HepG2 (cell line): Measurements from ENCODE around the gene MLX. TPM values are rescaled to one million over a fixed set of nuclear protein-coding genes. Genes with fewer than 3 reads are reported as not detected.
"Not testable (repeated sequence)": the region's sequence is repeated elsewhere in the genome, so short reads cannot be mapped to it uniquely, and the experiment has no call there.

Experiments
- ATAC-seq: fragments of 200-7000 bp; cut with Tn5 transposase; 3 replicates; pipeline ENCODE4 v1.9.1; 2020; ENCODE audit warnings: mild to moderate bottlenecking, moderate library complexity
- BruUV-seq: library from RNA; stranded (reverse); fragments of 400-500 nt; replicated peaks from 2 replicates; lab custom pipeline; 2021; lab: Mats Ljungman, UMichigan
- CTCF ChIA-PET: fragments of 300-600 bp; formaldehyde crosslinking; extraction: SDS; loops from one replicate; lab custom pipeline; 2021; ENCODE audit warnings: low total read pairs, inconsistent platforms, low intra/inter-chr PET ratio; lab: Yijun Ruan, JAX
- POLR2A ChIA-PET: fragments of 350-600 bp; sonication (Branson Sonifier 250); formaldehyde crosslinking; loops from one replicate; lab custom pipeline; 2020; ENCODE audit warnings: antibody characterized with exemption, inconsistent platforms; lab: Yijun Ruan, JAX
- DNase-seq: peaks from one replicate; pipeline ENCODE4 v3.0.0-alpha.2; 2015; ENCODE audit warnings: low spot score
- FAIRE-seq: peaks from 3 replicates; lab custom pipeline; 2011; peaks lifted over from hg19 to GRCh38; lab: Jason Lieb, UNC
- H2AFZ ChIP-seq: one replicate; pipeline ENCODE4 v1.6.1; 2011; ENCODE audit warnings: low read length, inconsistent platforms
- H3K27ac ChIP-seq: fragments of 300-600 bp; 3 replicates; pipeline ENCODE4 v1.8.0; 2011; ENCODE audit warnings: mixed run types, mild to moderate bottlenecking, mixed read lengths, low read length, inconsistent platforms; ENCODE audit not compliant: insufficient read depth; ENCODE audit errors: extremely low read length
- H3K27me3 ChIP-seq, 2 experiments: fragments of 200-600 bp in 1 of 2; 2 replicates in 1 of 2; 3 replicates in 1 of 2; pipeline versions ENCODE4 v1.6.0 to v1.8.0; 2011; ENCODE audit warnings: low read length in 2 of 2, mild to moderate bottlenecking in 2 of 2, moderate library complexity in 2 of 2, inconsistent platforms in 1 of 2; ENCODE audit not compliant: insufficient read depth in 2 of 2, control insufficient read depth in 1 of 2
- H3K36me3 ChIP-seq, 2 experiments: fragments of 200-600 bp in 1 of 2; replicated peaks in 1 of 2; 2 replicates in 1 of 2; 3 replicates in 1 of 2; pipeline versions ENCODE4 v1.5.1 to v1.8.0; 2011; ENCODE audit warnings: low read length in 2 of 2, inconsistent platforms in 1 of 2; ENCODE audit not compliant: insufficient read depth in 2 of 2, control insufficient read depth in 1 of 2
- H3K4me1 ChIP-seq: 2 replicates; pipeline ENCODE4 v1.5.1; 2012; ENCODE audit warnings: low read length, inconsistent platforms; ENCODE audit not compliant: insufficient read depth
- H3K4me2 ChIP-seq: 2 replicates; pipeline ENCODE4 v1.6.0; 2011; ENCODE audit warnings: low read depth, low read length, inconsistent platforms
- H3K4me3 ChIP-seq, 3 experiments: fragments of 200-600 bp in 1 of 3; sonication (generic), shearing (Covaris generic) in 1 of 3; replicated peaks in 1 of 3; 2 replicates each; pipeline ENCODE4 v1.5.1; 2011 to 2016; ENCODE audit warnings: low read length in 3 of 3, inconsistent platforms in 2 of 3, low read depth in 2 of 3, mild to moderate bottlenecking in 2 of 3, control low read depth in 1 of 3, mixed read lengths in 1 of 3; ENCODE audit not compliant: insufficient read depth in 1 of 3
- H3K79me2 ChIP-seq: one replicate; pipeline ENCODE4 v1.6.1; 2011; ENCODE audit warnings: low read length, inconsistent platforms; ENCODE audit not compliant: insufficient read depth
- H3K9ac ChIP-seq: 2 replicates; pipeline ENCODE4 v1.6.0; 2011; ENCODE audit warnings: mild to moderate bottlenecking, low read depth, low read length, inconsistent platforms; ENCODE audit not compliant: insufficient read depth
- H3K9me3 ChIP-seq: 2 replicates; pipeline ENCODE4 v1.5.1; 2012; ENCODE audit warnings: mild to moderate bottlenecking, low read length
- H4K20me1 ChIP-seq: 2 replicates; pipeline ENCODE4 v1.6.0; 2011; ENCODE audit warnings: inconsistent platforms, mild to moderate bottlenecking, low read length, moderate library complexity; ENCODE audit not compliant: insufficient read depth
- GABPA ChIP-seq, 2 experiments: IDR thresholded peaks; 2 replicates each; pipeline ENCODE4 v1.6.1; 2011 to 2016; ENCODE audit warnings: low read depth in 2 of 2, low read length in 1 of 2, missing biosample characterization in 1 of 2, missing genetic modification characterization in 1 of 2
- POLR2G ChIP-seq: fragments of 200-400 bp; formaldehyde crosslinking; IDR thresholded peaks from 2 replicates; pipeline ENCODE4 v1.6.1; 2018; ENCODE audit warnings: mild to moderate bottlenecking, low read depth, low read length, moderate library complexity
- ZNF629 ChIP-seq: sonication (generic); formaldehyde crosslinking; conservative IDR thresholded peaks from 2 replicates; pipeline ENCODE4 v1.5.0; 2020; ENCODE audit warnings: missing genetic modification reagents
- ZSCAN21 ChIP-seq: sonication (generic); formaldehyde crosslinking; IDR thresholded peaks from 2 replicates; pipeline ENCODE4 v1.8.0; 2022; ENCODE audit warnings: mild to moderate bottlenecking, missing genetic modification reagents, moderate library complexity, borderline replicate concordance
- WGBS: methylation state at CpG from one replicate; pipeline ENCODE4 v1.1.6; 2017; ENCODE audit warnings: low lambda C conversion rate; 5-methylcytosine and 5-hydroxymethylcytosine counted together
- in situ Hi-C: cut with HindIII; loops from 2 replicates; pipeline ENCODE4 v1.10.0; 2017; ENCODE audit warnings: low pct_unique_long_range_greater_than_20kb; ENCODE audit not compliant: extremely low pct_ligation_motif_present
- intact Hi-C: fragments of 100-400 bp; cut with micrococcal nuclease; formaldehyde crosslinking; loops from one replicate; pipeline ENCODE4 v1.10.0; 2022; ENCODE audit not compliant: unreplicated experiment
- polyA plus RNA-seq, 8 experiments: library from polyadenylated mRNA; depleted of rRNA in 3 of 8; stranded (reverse) in 7 of 8; unstranded in 1 of 8; fragments of >200 nt; fragmentation: Illumina TruSeq in 4 of 8; extraction: Trizol in 4 of 8; gene quantifications; 2 replicates each; pipeline versions ENCODE4 v1.2.1 to v1.2.3, GENCODE V29; 2011 to 2016; ENCODE audit warnings: low read depth in 4 of 8, missing spikeins in 1 of 8, mixed read lengths in 1 of 8; ENCODE audit not compliant: insufficient read depth in 1 of 8
- total RNA-seq, 5 experiments: library from RNA; depleted of rRNA; stranded (reverse); fragments of >200 nt; fragmentation: Illumina TruSeq; extraction: Trizol; gene quantifications; 2 replicates each; pipeline ENCODE4 v1.2.3, GENCODE V29; 2016; ENCODE audit warnings: low read depth in 1 of 5

MLX gene
- total and polyA plus RNA-seq, 2 of the 13 experiments (the other 11 are each of a cell fraction or from before 2014, with no cell fraction given), result 38.9 to 74.4 TPM

- 87% methylated on average over 14 of the region's 14 CpGs for WGBS
- no peak overlapping the region for H3K27ac ChIP-seq
- H3K9ac ChIP-seq, result no peak overlapping the region
These were observed 17.7 kb upstream of the MLX start for GRCh38 chr17:42548993-42549755.

GRCh38 chr17:42552736-42553135, 14.2 kb upstream of the MLX start, which contains the start of gene HSD17B1:
HSD17B1 (plus strand) TSS chr17:42552923; CDS start chr17:42552934, 11 bp downstream.
- H3K27ac ChIP-seq, result peak within 1 kb of the TSS; percentile 87
- H3K27me3 ChIP-seq, result not testable (repeated sequence)

More at GRCh38 chr17:42548993-42549755, 17.7 kb upstream of the MLX start:
- H3K79me2 ChIP-seq, result peaks cover 9% of the 10 kb centered on the region
- FAIRE-seq (no peak), DNase-seq (no peak), ATAC-seq (no peak)
- TF ChIP-seq GABPA (IDR thresholded peaks at IDR 0.05; ENCODE audit: low read depth, low read length) (no peak), GABPA (CRISPR knock-in tag; IDR thresholded peaks at IDR 0.05; ENCODE audit: low read depth) (no peak), ZNF629 (CRISPR knock-in tag) (peak; percentile 59; the same call in 1 of the 2 replicates), POLR2G (peak; percentile 23; the same call in 1 of the 2 replicates)
- H2AFZ ChIP-seq, result no peak overlapping the region
- no peaks in the 10 kb centered on the region for H3K9me3 ChIP-seq
- in situ Hi-C loops (no loop called here), intact Hi-C loops (no loop called here)
- no TSS peak for BruUV-seq
- no peaks in the 10 kb centered on the region; a peak in 1 of 5 replicates for H3K27me3 ChIP-seq
- no peaks in the 10 kb centered on the region for H4K20me1 ChIP-seq
- H3K36me3 ChIP-seq, result 0 out of 5 replicates have a peak, but pooled peaks cover 0 to 2% of the 10 kb centered on the region in 2 experiments
- peaks cover 65% of the 10 kb centered on the region for H3K4me1 ChIP-seq
- H3K4me3 ChIP-seq, result no peak overlapping the region
- H3K4me2 ChIP-seq, result 0 out of 2 replicates have a peak overlapping the region, but pooled peaks have one; percentile 6
- POLR2A ChIA-PET, result interaction anchor here (6.1 kb wide), 1 partner anchor 13 kb away, joined by 45 read pairs; the partner anchor contains the start of gene NAGLU
- CTCF ChIA-PET, result no interaction called here

More at GRCh38 chr17:42552736-42553135, 14.2 kb upstream of the MLX start, which contains the start of gene HSD17B1:
- H3K9me3 ChIP-seq, DNase-seq, H4K20me1 ChIP-seq, H2AFZ ChIP-seq, BruUV-seq, ATAC-seq, CTCF ChIA-PET, intact Hi-C loops, in situ Hi-C loops, H3K36me3 ChIP-seq, FAIRE-seq: not testable (repeated sequence)
- POLR2A ChIA-PET, result interaction anchor here (1.6 to 4.4 kb wide), 5 partner anchors 11 to 57 kb away, joined by 4 to 80 read pairs (median 47); partner anchors contain the start of genes COASY, MLX, NAGLU and PSMC3IP
- Histone ChIP-seq H3K4me3 (peak within 1 kb of the TSS; percentile 88 to 100 (median 94); a peak in 5 of 6 replicates), H3K9ac (peak within 1 kb of the TSS; percentile 97), H3K79me2 (peaks cover 18% of the 10 kb centered on the region), H3K4me2 (peak within 1 kb of the TSS; percentile 100), H3K4me1 (peaks cover 57% of the 10 kb centered on the region)
- 0 out of 2 replicates have a peak, but pooled peaks have one; percentile 6 for TF ChIP-seq ZSCAN21 (CRISPR knock-in tag)
- 93% methylated on average over 15 of the region's 15 CpGs for WGBS
